HepG2 (cell line): ENCODE measurements around the gene PDRG1. TPM values are rescaled to one million over a fixed set of nuclear protein-coding genes. Genes with fewer than 3 reads are reported as not detected.

Experiments used
- AGO1 ChIP-seq: fragments of 200-400 bp; formaldehyde crosslinking; IDR thresholded peaks from 2 replicates; pipeline ENCODE4 v1.6.1; 2017; ENCODE audit warnings: mild to moderate bottlenecking, low read depth, low read length, moderate library complexity; ENCODE audit not compliant: poor library complexity, severe bottlenecking
- ATM ChIP-seq: fragments of 450-650 bp; IDR thresholded peaks from 2 replicates; pipeline ENCODE4 v1.7.1; 2017; ENCODE audit warnings: mild to moderate bottlenecking, borderline replicate concordance
- CEBPB ChIP-seq: IDR thresholded peaks from 2 replicates; pipeline ENCODE4 v1.6.1; 2011; ENCODE audit warnings: low read depth, low read length, improper control_type of control experiment, borderline replicate concordance
- ELF4 ChIP-seq: sonication (generic); formaldehyde crosslinking; IDR thresholded peaks from 2 replicates; pipeline ENCODE4 v1.5.0; 2020; ENCODE audit warnings: missing genetic modification reagents, mild to moderate bottlenecking, moderate library complexity, borderline replicate concordance
- FOSL1 ChIP-seq: sonication (generic); formaldehyde crosslinking; IDR thresholded peaks from 2 replicates; pipeline ENCODE4 v1.9.0; 2021; ENCODE audit warnings: missing genetic modification reagents, borderline replicate concordance
- NFKBIZ ChIP-seq: IDR thresholded peaks from 2 replicates; pipeline ENCODE4 v1.6.1; 2018; ENCODE audit warnings: missing genetic modification reagents, missing compliant biosample characterization
- PPARG ChIP-seq: conservative IDR thresholded peaks from 2 replicates; pipeline ENCODE4 v1.6.1; 2016; ENCODE audit warnings: missing biosample characterization, missing genetic modification reagents
- SMC3 ChIP-seq: IDR thresholded peaks from 2 replicates; pipeline ENCODE4 v1.6.1; 2011; ENCODE audit warnings: low read length, improper control_type of control experiment
- THRA ChIP-seq: sonication (generic); formaldehyde crosslinking; IDR thresholded peaks from 2 replicates; pipeline ENCODE4 v1.4.0; 2020; ENCODE audit warnings: missing genetic modification reagents, borderline replicate concordance
- TMF1 ChIP-seq: sonication (generic); formaldehyde crosslinking; IDR thresholded peaks from 2 replicates; pipeline ENCODE4 v1.8.1; 2022; ENCODE audit warnings: low read depth, missing genetic modification reagents
- ZNF12 ChIP-seq: sonication (generic); formaldehyde crosslinking; IDR thresholded peaks from 2 replicates; pipeline ENCODE4 v1.5.0; 2020; ENCODE audit warnings: missing genetic modification reagents
- ZNF207 ChIP-seq: fragments of 450-650 bp; IDR thresholded peaks from 2 replicates; pipeline ENCODE4 v1.6.1; 2016; ENCODE audit warnings: antibody characterized with exemption, borderline replicate concordance
- ZNF318 ChIP-seq: sonication (generic); formaldehyde crosslinking; IDR thresholded peaks from 2 replicates; pipeline ENCODE4 v1.4.0; 2020; ENCODE audit warnings: mild to moderate bottlenecking, missing genetic modification reagents
- ZNF33A ChIP-seq: sonication (generic); formaldehyde crosslinking; IDR thresholded peaks from 2 replicates; pipeline ENCODE4 v1.5.1; 2020; ENCODE audit warnings: missing genetic modification reagents, mild to moderate bottlenecking, moderate library complexity, borderline replicate concordance
- ZNF607 ChIP-seq: sonication (generic); formaldehyde crosslinking; IDR thresholded peaks from 2 replicates; pipeline ENCODE4 v1.5.1; 2020; ENCODE audit warnings: missing genetic modification reagents, mild to moderate bottlenecking, borderline replicate concordance
- polyA plus RNA-seq, 8 experiments: library from polyadenylated mRNA; depleted of rRNA in 3 of 8; stranded (reverse) in 7 of 8; unstranded in 1 of 8; fragments of >200 nt; fragmentation: Illumina TruSeq in 4 of 8; extraction: Trizol in 4 of 8; gene quantifications; 2 replicates each; pipeline versions ENCODE4 v1.2.1 to v1.2.3, GENCODE V29; 2011 to 2016; ENCODE audit warnings: low read depth in 4 of 8, missing spikeins in 1 of 8, mixed read lengths in 1 of 8; ENCODE audit not compliant: insufficient read depth in 1 of 8
- total RNA-seq, 5 experiments: library from RNA; depleted of rRNA; stranded (reverse); fragments of >200 nt; fragmentation: Illumina TruSeq; extraction: Trizol; gene quantifications; 2 replicates each; pipeline ENCODE4 v1.2.3, GENCODE V29; 2016; ENCODE audit warnings: low read depth in 1 of 5
- TF ChIP-seq, protein P1 (sequence below): sonication (generic); formaldehyde crosslinking; IDR thresholded peaks from 2 replicates; pipeline ENCODE4 v1.8.0; 2022; ENCODE audit warnings: mild to moderate bottlenecking, missing genetic modification reagents, borderline replicate concordance

The PDRG1 gene
- total and polyA plus RNA-seq, 2 of the 13 experiments (the other 11 are each of a cell fraction or from before 2014, with no cell fraction given) = 16.6 to 18.0 TPM

DNA sequence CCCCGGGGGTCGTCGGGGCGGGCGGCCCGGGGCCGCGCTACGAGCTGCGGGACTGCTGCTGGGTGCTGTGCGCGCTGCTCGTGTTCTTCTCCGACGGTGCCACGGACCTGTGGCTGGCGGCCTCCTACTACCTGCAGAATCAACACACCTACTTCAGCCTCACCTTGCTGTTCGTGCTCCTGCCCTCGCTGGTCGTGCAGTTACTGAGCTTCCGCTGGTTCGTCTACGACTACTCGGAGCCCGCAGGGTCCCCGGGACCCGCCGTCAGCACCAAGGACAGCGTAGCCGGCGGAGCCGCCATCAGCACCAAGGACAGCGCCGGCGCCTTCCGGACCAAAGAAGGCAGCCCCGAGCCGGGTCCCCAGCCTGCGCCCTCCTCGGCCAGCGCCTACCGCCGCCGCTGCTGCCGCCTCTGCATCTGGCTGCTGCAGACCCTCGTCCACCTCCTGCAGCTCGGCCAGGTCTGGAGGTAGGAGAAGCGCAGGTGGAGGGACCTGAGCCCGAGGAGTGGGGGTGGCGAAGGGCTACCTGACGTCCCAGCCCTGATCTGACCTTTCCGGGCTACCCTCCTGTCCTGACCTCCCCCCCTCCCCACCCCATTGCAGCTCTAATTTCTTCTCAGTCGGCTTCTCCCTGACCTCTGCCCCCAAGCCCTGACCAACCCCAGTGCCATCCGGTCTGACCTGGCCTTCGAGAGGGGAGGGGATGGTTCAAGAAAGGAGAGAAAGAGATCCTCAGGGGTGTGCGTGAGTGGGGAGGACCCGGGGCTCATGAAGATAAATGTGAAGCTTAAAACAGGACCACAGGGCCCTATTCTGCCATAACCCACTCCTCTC lies 16.7 kb upstream of the PDRG1 start (continued):
- peak; percentile 100 for TF ChIP-seq THRA (CRISPR knock-in tag)
- no peak for TF ChIP-seq ZNF207
- peak; percentile 100 for TF ChIP-seq NFKBIZ (CRISPR knock-in tag)
- TF ChIP-seq, protein P1, sequence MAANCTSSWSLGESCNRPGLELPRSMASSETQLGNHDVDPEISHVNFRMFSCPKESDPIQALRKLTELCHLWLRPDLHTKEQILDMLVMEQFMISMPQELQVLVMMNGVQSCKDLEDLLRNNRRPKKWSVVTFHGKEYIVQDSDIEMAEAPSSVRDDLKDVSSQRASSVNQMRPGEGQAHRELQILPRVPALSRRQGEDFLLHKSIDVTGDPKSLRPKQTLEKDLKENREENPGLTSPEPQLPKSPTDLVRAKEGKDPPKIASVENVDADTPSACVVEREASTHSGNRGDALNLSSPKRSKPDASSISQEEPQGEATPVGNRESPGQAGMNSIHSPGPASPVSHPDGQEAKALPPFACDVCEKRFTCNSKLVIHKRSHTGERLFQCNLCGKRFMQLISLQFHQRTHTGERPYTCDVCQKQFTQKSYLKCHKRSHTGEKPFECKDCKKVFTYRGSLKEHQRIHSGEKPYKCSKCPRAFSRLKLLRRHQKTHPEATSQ (CRISPR knock-in tag) = peak; percentile 100
- TF ChIP-seq TMF1 (CRISPR knock-in tag) = peak; percentile 100
- peak; percentile 100 for TF ChIP-seq ELF4
- TF ChIP-seq CEBPB = no peak; the same call in 1 of the 2 replicates
- TF ChIP-seq ZNF607 (CRISPR knock-in tag) = peak; percentile 100
- peak; percentile 100 for TF ChIP-seq ZNF12 (CRISPR knock-in tag)
- no peak for TF ChIP-seq ATM
- peak; percentile 78 for TF ChIP-seq AGO1
- TF ChIP-seq PPARG (CRISPR knock-in tag) = peak; percentile 100
- peak; percentile 100 for TF ChIP-seq ZNF33A (CRISPR knock-in tag)
- peak; percentile 100 for TF ChIP-seq FOSL1
- peak; percentile 100 for TF ChIP-seq ZNF318 (CRISPR knock-in tag)
- no peak for TF ChIP-seq SMC3
